ENCODE data around the gene CTNND2.

The CTNND2 gene

DNA sequence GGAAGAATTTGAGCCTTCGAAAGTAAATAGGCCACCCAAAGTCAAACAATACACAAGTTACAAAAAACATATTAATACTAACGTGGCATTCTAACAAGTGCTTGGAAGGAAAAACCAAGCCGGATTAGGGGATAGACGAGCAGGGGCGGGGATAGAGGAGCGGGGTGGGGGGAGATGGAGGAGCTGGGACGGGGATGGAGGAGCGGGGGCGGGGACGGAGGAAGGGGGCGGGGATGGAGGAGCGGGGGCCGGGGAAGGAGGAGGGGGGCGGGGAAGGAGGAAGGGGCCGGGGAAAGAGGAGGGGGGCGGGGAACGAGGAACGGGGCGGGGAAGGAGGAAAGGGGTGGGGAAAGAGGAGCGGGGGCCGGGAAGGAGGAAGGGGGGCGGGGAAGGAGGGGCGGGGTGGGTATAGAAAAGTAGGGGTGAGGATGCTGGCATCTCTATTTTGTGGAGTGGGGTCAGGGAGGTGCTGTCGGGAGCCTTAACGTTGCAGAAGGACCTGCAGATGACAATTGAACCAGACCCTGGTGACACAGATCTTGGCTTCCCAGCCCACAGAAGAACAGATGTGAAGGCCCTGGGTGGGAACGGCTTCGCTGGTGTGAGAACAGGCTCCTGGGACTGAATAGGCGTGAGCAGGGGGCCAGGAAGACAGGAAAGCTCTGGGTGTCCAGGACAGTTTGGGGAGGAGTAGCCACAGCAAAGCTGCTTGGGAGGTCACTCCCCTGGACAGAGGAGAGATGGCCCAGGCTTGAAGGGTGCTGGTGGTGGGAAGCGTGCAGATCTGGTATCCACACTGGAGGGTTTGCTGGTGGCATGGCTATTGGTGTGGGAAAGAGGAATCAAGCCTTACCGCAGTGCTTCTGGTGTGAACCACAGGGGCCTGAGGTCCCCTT is 909.9 kb downstream of the CTNND2 start:
- no peak for TF ChIP-seq CTCF (IDR thresholded peaks at IDR 0.05)
- H3K27ac ChIP-seq: no peak overlapping the region
- DNase-seq (ENCODE audit: low spot score): no peak
- H3K4me3 ChIP-seq: no peak overlapping the region

GRCh38 chr5:10990634-10991033 is 913.6 kb downstream of the CTNND2 start:
- no peak for TF ChIP-seq CTCF (IDR thresholded peaks at IDR 0.05)
- no peak for DNase-seq (ENCODE audit: low spot score)
- no peak overlapping the region for H3K27ac ChIP-seq
- no peak overlapping the region for H3K4me3 ChIP-seq

DNA sequence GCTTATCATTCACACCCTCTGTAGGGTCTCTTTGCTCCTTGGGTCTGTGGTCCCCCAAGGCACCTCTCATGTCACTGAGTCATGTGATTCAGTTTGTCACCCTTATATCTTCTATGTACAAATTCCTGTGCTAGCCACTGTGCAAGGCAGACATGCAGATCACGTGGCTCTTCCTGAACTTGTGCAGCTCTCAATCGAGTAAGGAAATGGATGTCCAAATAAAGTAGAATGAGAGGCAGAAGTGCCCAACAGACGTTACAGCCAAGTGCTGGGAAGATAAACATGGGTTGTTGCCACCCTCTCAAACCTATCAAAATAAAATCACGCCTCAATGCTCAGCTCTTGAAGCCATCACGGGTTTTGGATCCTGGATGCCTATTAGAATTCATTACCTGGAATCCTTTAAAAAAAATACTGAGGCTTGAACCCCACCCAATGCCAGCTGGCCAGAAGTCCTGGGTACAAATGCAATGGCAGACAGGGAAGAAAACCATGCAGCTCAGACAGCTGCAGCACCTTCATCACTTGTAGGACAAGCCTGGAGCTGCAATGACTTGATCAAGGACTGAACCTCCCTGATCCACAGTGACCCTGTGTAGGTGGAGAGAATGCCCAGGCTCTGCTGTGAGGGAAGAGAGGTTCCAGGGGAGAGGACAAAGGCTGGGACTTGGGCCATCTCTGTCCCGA is 914.5 kb downstream of the CTNND2 start:
- TF ChIP-seq CTCF (IDR thresholded peaks at IDR 0.05): no peak
- DNase-seq (ENCODE audit: low spot score): no peak

GRCh38 chr5:10988622-10989021 is 915.6 kb downstream of the CTNND2 start:
- Histone ChIP-seq H3K27ac (no peak overlapping the region), H3K4me3 (no peak overlapping the region)
- no peak for TF ChIP-seq CTCF (IDR thresholded peaks at IDR 0.05)
- no peak for DNase-seq (ENCODE audit: low spot score)

More for the DNA sequence above, 914.5 kb downstream of the CTNND2 start:
- no peak overlapping the region for H3K27ac ChIP-seq
- H3K4me3 ChIP-seq: no peak overlapping the region

- no peak overlapping the region for H3K4me3 ChIP-seq
- no peak for DNase-seq (ENCODE audit: low spot score)
- H3K27ac ChIP-seq: no peak overlapping the region
- TF ChIP-seq CTCF (IDR thresholded peaks at IDR 0.05): no peak
These were observed 916.2 kb downstream of the CTNND2 start for GRCh38 chr5:10987925-10988504.

GRCh38 chr5:10987276-10987924 is 916.8 kb downstream of the CTNND2 start:
- Histone ChIP-seq H3K4me3 (no peak overlapping the region), H3K27ac (no peak overlapping the region)
- TF ChIP-seq CTCF (IDR thresholded peaks at IDR 0.05): no peak
- DNase-seq (ENCODE audit: low spot score): no peak

Data from coronary artery (tissue), 2 donors.